ENCODE measurements around the gene SERTAD4.

GRCh38 chr1:210288116-210288515, 55.5 kb downstream of the SERTAD4 start:
- TF ChIP-seq EP300 (IDR thresholded peaks at IDR 0.05), result no peak
- no peak for TF ChIP-seq CTCF (IDR thresholded peaks at IDR 0.05)
- TF ChIP-seq POLR2A (IDR thresholded peaks at IDR 0.05), result no peak
